ENCODE measurements around the gene TUFM. TPM values are rescaled to one million over a fixed set of nuclear protein-coding genes. Genes with fewer than 3 reads are reported as not detected.

The TUFM gene
- total and polyA plus RNA-seq, 2 experiments from 2014 or later, result 192 to 248 TPM

DNA sequence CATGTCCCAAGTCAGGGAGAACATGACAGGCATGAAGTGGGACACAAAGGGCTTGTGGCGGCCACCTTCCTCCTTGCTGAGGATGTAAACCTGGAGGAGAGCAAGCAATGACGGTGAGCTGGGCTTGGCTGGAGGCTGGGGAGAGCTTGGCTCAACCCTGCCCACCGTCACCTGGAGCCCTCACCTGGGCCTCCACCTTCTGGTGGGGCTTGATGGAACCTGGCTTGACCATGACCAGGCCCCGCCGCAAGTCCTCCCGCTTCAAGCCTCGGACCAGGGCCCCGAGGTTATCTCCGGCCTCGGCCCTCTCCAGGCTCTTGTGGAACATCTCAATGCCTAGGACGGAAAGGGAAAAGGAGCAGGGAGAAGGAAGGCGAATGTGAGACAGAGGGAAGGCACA lies 2.4 kb downstream of the TUFM start:
- Histone ChIP-seq H3K79me2 (replicated peaks; ENCODE audit: insufficient read depth) (peaks cover 15% of the 10 kb centered on the region), H3K27ac (ENCODE audit: low read depth) (no peak overlapping the region), H3K27me3 (ENCODE audit: insufficient read depth) (no peaks in the 10 kb centered on the region), H3K36me3 (ENCODE audit: insufficient read depth) (peaks cover 23% of the 10 kb centered on the region), H3K4me1 (ENCODE audit: insufficient read depth) (peaks cover 9% of the 10 kb centered on the region; the same call in 1 of the 2 replicates), H2AFZ (no peak overlapping the region), H3K4me3 (no peak overlapping the region), H3K4me2 (no peak overlapping the region), H3F3A (replicated peaks; ENCODE audit: low read depth) (peaks cover 23% of the 10 kb centered on the region), H3K9me2 (ENCODE audit: insufficient read depth) (no peaks in the 10 kb centered on the region), H4K20me1 (replicated peaks; ENCODE audit: insufficient read depth) (peaks cover 7% of the 10 kb centered on the region)
- Mint-ChIP-seq H3K27ac (no peak overlapping the region), H3K4me3 (0 out of 3 replicates have a peak overlapping the region, but pooled peaks have one; percentile 98), H3K4me1 (peaks cover 10% of the 10 kb centered on the region; the same call in 2 of the 3 replicates), H3K27me3 (ENCODE audit: insufficient read depth, low read depth, poor library complexity) (peaks cover 15% of the 10 kb centered on the region), H3K9me3 (no peaks in the 10 kb centered on the region), H3K36me3 (ENCODE audit: low read depth) (peaks cover 59% of the 10 kb centered on the region)
- no peak for ATAC-seq
- TF ChIP-seq POLR2AphosphoS5 (IDR thresholded peaks at IDR 0.05; ENCODE audit: low read depth), result no peak
- TF ChIP-seq CREB1 (CRISPR knock-in tag; IDR thresholded peaks at IDR 0.05; ENCODE audit: low read depth), result no peak
- TF ChIP-seq JUNB (IDR thresholded peaks at IDR 0.05; ENCODE audit: unreplicated experiment), result no peak
- no peak for TF ChIP-seq STAT1 (IDR thresholded peaks at IDR 0.05; ENCODE audit: unreplicated experiment)
- no peak for TF ChIP-seq EZH2 (IDR thresholded peaks at IDR 0.05; ENCODE audit: low read depth, unreplicated experiment)
- TF ChIP-seq, protein P1, sequence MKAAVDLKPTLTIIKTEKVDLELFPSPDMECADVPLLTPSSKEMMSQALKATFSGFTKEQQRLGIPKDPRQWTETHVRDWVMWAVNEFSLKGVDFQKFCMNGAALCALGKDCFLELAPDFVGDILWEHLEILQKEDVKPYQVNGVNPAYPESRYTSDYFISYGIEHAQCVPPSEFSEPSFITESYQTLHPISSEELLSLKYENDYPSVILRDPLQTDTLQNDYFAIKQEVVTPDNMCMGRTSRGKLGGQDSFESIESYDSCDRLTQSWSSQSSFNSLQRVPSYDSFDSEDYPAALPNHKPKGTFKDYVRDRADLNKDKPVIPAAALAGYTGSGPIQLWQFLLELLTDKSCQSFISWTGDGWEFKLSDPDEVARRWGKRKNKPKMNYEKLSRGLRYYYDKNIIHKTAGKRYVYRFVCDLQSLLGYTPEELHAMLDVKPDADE (IDR thresholded peaks at IDR 0.05), result no peak
- TF ChIP-seq, protein P2, sequence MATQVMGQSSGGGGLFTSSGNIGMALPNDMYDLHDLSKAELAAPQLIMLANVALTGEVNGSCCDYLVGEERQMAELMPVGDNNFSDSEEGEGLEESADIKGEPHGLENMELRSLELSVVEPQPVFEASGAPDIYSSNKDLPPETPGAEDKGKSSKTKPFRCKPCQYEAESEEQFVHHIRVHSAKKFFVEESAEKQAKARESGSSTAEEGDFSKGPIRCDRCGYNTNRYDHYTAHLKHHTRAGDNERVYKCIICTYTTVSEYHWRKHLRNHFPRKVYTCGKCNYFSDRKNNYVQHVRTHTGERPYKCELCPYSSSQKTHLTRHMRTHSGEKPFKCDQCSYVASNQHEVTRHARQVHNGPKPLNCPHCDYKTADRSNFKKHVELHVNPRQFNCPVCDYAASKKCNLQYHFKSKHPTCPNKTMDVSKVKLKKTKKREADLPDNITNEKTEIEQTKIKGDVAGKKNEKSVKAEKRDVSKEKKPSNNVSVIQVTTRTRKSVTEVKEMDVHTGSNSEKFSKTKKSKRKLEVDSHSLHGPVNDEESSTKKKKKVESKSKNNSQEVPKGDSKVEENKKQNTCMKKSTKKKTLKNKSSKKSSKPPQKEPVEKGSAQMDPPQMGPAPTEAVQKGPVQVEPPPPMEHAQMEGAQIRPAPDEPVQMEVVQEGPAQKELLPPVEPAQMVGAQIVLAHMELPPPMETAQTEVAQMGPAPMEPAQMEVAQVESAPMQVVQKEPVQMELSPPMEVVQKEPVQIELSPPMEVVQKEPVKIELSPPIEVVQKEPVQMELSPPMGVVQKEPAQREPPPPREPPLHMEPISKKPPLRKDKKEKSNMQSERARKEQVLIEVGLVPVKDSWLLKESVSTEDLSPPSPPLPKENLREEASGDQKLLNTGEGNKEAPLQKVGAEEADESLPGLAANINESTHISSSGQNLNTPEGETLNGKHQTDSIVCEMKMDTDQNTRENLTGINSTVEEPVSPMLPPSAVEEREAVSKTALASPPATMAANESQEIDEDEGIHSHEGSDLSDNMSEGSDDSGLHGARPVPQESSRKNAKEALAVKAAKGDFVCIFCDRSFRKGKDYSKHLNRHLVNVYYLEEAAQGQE (IDR thresholded peaks at IDR 0.05; ENCODE audit: unreplicated experiment), result no peak
- no peak for TF ChIP-seq CTCF (conservative IDR thresholded peaks at IDR 0.05; ENCODE audit: low read depth in 2 of 2)
- TF ChIP-seq ZNF114 (CRISPR knock-in tag; IDR thresholded peaks at IDR 0.05), result no peak
- TF ChIP-seq, protein P3, sequence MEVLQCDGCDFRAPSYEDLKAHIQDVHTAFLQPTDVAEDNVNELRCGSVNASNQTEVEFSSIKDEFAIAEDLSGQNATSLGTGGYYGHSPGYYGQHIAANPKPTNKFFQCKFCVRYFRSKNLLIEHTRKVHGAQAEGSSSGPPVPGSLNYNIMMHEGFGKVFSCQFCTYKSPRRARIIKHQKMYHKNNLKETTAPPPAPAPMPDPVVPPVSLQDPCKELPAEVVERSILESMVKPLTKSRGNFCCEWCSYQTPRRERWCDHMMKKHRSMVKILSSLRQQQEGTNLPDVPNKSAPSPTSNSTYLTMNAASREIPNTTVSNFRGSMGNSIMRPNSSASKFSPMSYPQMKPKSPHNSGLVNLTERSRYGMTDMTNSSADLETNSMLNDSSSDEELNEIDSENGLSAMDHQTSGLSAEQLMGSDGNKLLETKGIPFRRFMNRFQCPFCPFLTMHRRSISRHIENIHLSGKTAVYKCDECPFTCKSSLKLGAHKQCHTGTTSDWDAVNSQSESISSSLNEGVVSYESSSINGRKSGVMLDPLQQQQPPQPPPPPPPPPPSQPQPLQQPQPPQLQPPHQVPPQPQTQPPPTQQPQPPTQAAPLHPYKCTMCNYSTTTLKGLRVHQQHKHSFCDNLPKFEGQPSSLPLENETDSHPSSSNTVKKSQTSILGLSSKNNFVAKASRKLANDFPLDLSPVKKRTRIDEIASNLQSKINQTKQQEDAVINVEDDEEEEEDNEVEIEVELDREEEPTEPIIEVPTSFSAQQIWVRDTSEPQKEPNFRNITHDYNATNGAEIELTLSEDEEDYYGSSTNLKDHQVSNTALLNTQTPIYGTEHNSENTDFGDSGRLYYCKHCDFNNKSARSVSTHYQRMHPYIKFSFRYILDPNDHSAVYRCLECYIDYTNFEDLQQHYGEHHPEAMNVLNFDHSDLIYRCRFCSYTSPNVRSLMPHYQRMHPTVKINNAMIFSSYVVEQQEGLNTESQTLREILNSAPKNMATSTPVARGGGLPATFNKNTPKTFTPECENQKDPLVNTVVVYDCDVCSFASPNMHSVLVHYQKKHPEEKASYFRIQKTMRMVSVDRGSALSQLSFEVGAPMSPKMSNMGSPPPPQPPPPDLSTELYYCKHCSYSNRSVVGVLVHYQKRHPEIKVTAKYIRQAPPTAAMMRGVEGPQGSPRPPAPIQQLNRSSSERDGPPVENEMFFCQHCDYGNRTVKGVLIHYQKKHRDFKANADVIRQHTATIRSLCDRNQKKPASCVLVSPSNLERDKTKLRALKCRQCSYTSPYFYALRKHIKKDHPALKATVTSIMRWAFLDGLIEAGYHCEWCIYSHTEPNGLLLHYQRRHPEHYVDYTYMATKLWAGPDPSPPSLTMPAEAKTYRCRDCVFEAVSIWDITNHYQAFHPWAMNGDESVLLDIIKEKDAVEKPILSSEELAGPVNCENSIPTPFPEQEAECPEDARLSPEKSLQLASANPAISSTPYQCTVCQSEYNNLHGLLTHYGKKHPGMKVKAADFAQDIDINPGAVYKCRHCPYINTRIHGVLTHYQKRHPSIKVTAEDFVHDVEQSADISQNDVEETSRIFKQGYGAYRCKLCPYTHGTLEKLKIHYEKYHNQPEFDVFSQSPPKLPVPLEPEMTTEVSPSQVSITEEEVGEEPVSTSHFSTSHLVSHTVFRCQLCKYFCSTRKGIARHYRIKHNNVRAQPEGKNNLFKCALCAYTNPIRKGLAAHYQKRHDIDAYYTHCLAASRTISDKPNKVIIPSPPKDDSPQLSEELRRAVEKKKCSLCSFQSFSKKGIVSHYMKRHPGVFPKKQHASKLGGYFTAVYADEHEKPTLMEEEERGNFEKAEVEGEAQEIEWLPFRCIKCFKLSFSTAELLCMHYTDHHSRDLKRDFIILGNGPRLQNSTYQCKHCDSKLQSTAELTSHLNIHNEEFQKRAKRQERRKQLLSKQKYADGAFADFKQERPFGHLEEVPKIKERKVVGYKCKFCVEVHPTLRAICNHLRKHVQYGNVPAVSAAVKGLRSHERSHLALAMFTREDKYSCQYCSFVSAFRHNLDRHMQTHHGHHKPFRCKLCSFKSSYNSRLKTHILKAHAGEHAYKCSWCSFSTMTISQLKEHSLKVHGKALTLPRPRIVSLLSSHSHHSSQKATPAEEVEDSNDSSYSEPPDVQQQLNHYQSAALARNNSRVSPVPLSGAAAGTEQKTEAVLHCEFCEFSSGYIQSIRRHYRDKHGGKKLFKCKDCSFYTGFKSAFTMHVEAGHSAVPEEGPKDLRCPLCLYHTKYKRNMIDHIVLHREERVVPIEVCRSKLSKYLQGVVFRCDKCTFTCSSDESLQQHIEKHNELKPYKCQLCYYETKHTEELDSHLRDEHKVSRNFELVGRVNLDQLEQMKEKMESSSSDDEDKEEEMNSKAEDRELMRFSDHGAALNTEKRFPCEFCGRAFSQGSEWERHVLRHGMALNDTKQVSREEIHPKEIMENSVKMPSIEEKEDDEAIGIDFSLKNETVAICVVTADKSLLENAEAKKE (CRISPR knock-in tag; IDR thresholded peaks at IDR 0.05), result no peak
- no peak for TF ChIP-seq EZH2phosphoT487 (IDR thresholded peaks at IDR 0.05; ENCODE audit: unreplicated experiment)
- no peak for TF ChIP-seq NANOG (IDR thresholded peaks at IDR 0.05; ENCODE audit: borderline replicate concordance)
- TF ChIP-seq ZNF331 (CRISPR knock-in tag; IDR thresholded peaks at IDR 0.05; ENCODE audit: low read depth), result no peak
- DNase-seq (ENCODE audit: low spot score), result no peak
